ENCODE data around the gene KCNK4. TPM values are rescaled to one million over a fixed set of nuclear protein-coding genes. Genes with fewer than 3 reads are reported as not detected.

The KCNK4 gene
- total and polyA plus RNA-seq, 2 of the 13 experiments (the other 11 are each of a cell fraction or from before 2014, with no cell fraction given), result not detected

GRCh38 chr11:64269540-64270220 is 21.4 kb upstream of the KCNK4 start (continued):
- TF ChIP-seq ZBTB40 (IDR thresholded peaks at IDR 0.05), result peak; percentile 95
- peak; percentile 83 for TF ChIP-seq ZBTB40 (CRISPR knock-in tag; IDR thresholded peaks at IDR 0.05)
- TF ChIP-seq GATAD1 (CRISPR knock-in tag; IDR thresholded peaks at IDR 0.05), result peak; percentile 88
- TF ChIP-seq POLR2A (IDR thresholded peaks at IDR 0.05; ENCODE audit: insufficient read depth in 1 of 2, low read depth in 2 of 2, low read length in 2 of 2), result no peak
- no peak for TF ChIP-seq MTA3 (CRISPR knock-in tag; IDR thresholded peaks at IDR 0.05)
- TF ChIP-seq HHEX (CRISPR knock-in tag; IDR thresholded peaks at IDR 0.05), result no peak
- no peak for TF ChIP-seq NRL (CRISPR knock-in tag; IDR thresholded peaks at IDR 0.05; ENCODE audit: borderline replicate concordance)
- no peak for TF ChIP-seq ZNF609 (CRISPR knock-in tag; IDR thresholded peaks at IDR 0.05; ENCODE audit: borderline replicate concordance)
- TF ChIP-seq TP53 (CRISPR knock-in tag; conservative IDR thresholded peaks at IDR 0.05), result no peak; the same call in 1 of the 2 replicates
- peak; percentile 78 for TF ChIP-seq MED1 (CRISPR knock-in tag; IDR thresholded peaks at IDR 0.05)
- peak; percentile 11; the same call in 1 of the 2 replicates for TF ChIP-seq TSC22D2 (CRISPR knock-in tag; IDR thresholded peaks at IDR 0.05; ENCODE audit: borderline replicate concordance)
- TF ChIP-seq ZFX (CRISPR knock-in tag; IDR thresholded peaks at IDR 0.05; ENCODE audit: low read depth), result peak; percentile 91; the same call in 1 of the 2 replicates
- TF ChIP-seq KLF9 (CRISPR knock-in tag; IDR thresholded peaks at IDR 0.05; ENCODE audit: low read depth), result 0 out of 2 replicates have a peak, but pooled peaks have one; percentile 68
- TF ChIP-seq HNRNPUL1 (IDR thresholded peaks at IDR 0.05; ENCODE audit: low read depth, low read length), result no peak
- TF ChIP-seq CBFB (CRISPR knock-in tag; IDR thresholded peaks at IDR 0.05), result 0 out of 2 replicates have a peak, but pooled peaks have one; percentile 10
- TF ChIP-seq ZNF749 (CRISPR knock-in tag; IDR thresholded peaks at IDR 0.05; ENCODE audit: borderline replicate concordance), result 0 out of 2 replicates have a peak, but pooled peaks have one; percentile 5
- TF ChIP-seq FOXP1 (IDR thresholded peaks at IDR 0.05), result no peak
- peak; percentile 26; the same call in 1 of the 2 replicates for TF ChIP-seq FOXP1 (CRISPR knock-in tag; IDR thresholded peaks at IDR 0.05)

All from HepG2 (cell line).